Measurements from ENCODE around the gene ALK.

Gene ALK

GRCh38 chr2:29892585-29893259, 28.7 kb downstream of the ALK start:
- ChIA-PET POLR2A (no interaction called here), CTCF (no interaction called here)
- Histone ChIP-seq H3K36me3 (ENCODE audit: control insufficient read depth in 2 of 2, insufficient read depth in 1 of 2, low read length in 2 of 2) (no peaks in the 10 kb centered on the region), H3K27ac (ENCODE audit: extremely low read depth, low read depth, low read length) (no peak overlapping the region), H3K9me3 (ENCODE audit: control insufficient read depth, insufficient read depth, low read depth, low read length) (no peaks in the 10 kb centered on the region), H3K4me1 (ENCODE audit: control insufficient read depth, insufficient read depth, low read length) (no peaks in the 10 kb centered on the region), H3K4me3 (ENCODE audit: low read depth, low read length) (no peak overlapping the region)
- TF ChIP-seq KLF9 (tag by site-specific recombination; IDR thresholded peaks at IDR 0.05; ENCODE audit: low read depth) (no peak), KLF8 (tag by site-specific recombination; IDR thresholded peaks at IDR 0.05) (no peak), ZNF514 (tag by site-specific recombination; IDR thresholded peaks at IDR 0.05) (no peak), RBAK (tag by site-specific recombination; IDR thresholded peaks at IDR 0.05) (no peak), ZNF843 (tag by site-specific recombination; IDR thresholded peaks at IDR 0.05) (no peak), YY1 (tag by site-specific recombination; IDR thresholded peaks at IDR 0.05) (no peak), PATZ1 (tag by site-specific recombination; IDR thresholded peaks at IDR 0.05) (no peak), GFI1B (tag by site-specific recombination; IDR thresholded peaks at IDR 0.05) (no peak), ZNF610 (tag by site-specific recombination; IDR thresholded peaks at IDR 0.05; ENCODE audit: borderline replicate concordance) (no peak), SP2 (tag by site-specific recombination; IDR thresholded peaks at IDR 0.05) (no peak), ZNF513 (tag by site-specific recombination; IDR thresholded peaks at IDR 0.05) (no peak), REPIN1 (tag by site-specific recombination; IDR thresholded peaks at IDR 0.05; ENCODE audit: low read depth) (no peak)

GRCh38 chr2:29881089-29881730, 40.2 kb downstream of the ALK start:
- ChIA-PET CTCF (interaction anchor here (0.6 kb wide), 1 partner anchor 48 kb away, joined by 3 read pairs; no protein-coding TSS in a partner anchor), POLR2A (no interaction called here)

More at GRCh38 chr2:29881089-29881730, 40.2 kb downstream of the ALK start:
- Histone ChIP-seq H3K9me3 (ENCODE audit: control insufficient read depth, insufficient read depth, low read depth, low read length) (no peaks in the 10 kb centered on the region), H3K27ac (ENCODE audit: extremely low read depth, low read depth, low read length) (no peak overlapping the region), H3K4me3 (ENCODE audit: low read depth, low read length) (no peak overlapping the region), H3K36me3 (ENCODE audit: control insufficient read depth in 2 of 2, insufficient read depth in 1 of 2, low read length in 2 of 2) (no peaks in the 10 kb centered on the region), H3K4me1 (ENCODE audit: control insufficient read depth, insufficient read depth, low read length) (no peaks in the 10 kb centered on the region)
- TF ChIP-seq ZNF138 (tag by site-specific recombination; IDR thresholded peaks at IDR 0.05; ENCODE audit: borderline replicate concordance) (no peak), ZNF677 (tag by site-specific recombination; IDR thresholded peaks at IDR 0.05) (no peak), ZNF121 (tag by site-specific recombination; IDR thresholded peaks at IDR 0.05) (no peak), ZNF449 (tag by site-specific recombination; IDR thresholded peaks at IDR 0.05) (no peak), ZNF10 (tag by site-specific recombination; IDR thresholded peaks at IDR 0.05) (no peak), ZNF571 (tag by site-specific recombination; IDR thresholded peaks at IDR 0.05) (no peak), ZBTB49 (tag by site-specific recombination; IDR thresholded peaks at IDR 0.05; ENCODE audit: low read depth) (no peak), ZNF76 (tag by site-specific recombination; IDR thresholded peaks at IDR 0.05; ENCODE audit: borderline replicate concordance, low read depth) (no peak)

Measured in HEK293 (cell line).